ENCODE results near the gene AP3S2. TPM values are rescaled to one million over a fixed set of nuclear protein-coding genes. Genes with fewer than 3 reads are reported as not detected.

The AP3S2 gene
- total and polyA plus RNA-seq, 2 of the 13 experiments (the other 11 are each of a cell fraction or from before 2014, with no cell fraction given): 17.6 to 44.4 TPM

DNA sequence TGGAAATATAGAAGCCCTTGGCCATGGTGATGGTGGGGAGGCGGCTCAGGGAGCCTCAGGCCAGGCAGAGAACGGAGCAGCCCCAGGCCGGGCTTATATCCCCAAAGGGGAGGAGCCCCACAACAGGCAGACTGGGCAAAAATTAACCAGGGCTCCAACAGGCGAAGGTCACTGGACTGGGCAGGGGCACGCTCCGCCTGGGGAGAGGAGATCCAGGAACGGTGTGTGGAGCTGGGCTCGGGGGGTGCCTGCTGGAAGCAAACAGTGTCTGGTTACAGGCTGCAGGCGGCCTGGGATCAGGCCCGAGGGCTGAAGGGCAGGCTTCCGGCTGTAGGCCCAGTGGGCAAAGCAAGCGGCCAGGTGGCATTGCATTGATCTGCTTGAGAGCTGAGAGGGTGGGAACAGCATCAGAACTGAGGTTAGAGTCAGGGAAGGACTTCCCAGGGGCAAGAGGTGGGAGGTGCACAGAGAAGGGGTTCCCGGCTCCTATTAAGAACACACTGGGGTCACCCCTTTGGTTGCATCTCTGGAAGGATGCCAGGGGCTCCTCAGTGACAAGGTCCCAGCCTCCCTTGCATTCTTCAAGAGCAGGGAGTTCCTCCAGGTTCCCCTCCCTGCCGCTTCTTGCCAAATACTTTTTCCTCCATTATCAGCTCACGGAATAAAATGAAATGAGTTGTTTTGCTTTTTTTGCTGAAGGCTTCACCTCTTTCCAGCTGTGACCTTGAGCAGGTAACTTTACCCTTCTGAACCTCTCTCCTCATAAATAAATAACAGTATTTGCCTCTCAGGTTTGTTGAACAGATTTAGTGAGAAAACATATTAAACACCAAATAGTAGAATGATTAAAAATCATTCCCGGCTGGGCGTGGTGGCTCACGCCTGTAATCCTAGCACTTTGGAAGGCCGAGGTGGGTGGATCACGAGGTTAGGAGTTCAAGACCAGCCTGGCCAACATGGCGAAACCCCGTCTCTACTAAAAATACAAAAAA lies 86.9 kb downstream of the AP3S2 start (continued):
- TF ChIP-seq STAT6 (CRISPR knock-in tag; IDR thresholded peaks at IDR 0.05; ENCODE audit: borderline replicate concordance): no peak; the same call in 1 of the 2 replicates
- TF ChIP-seq KLF9 (CRISPR knock-in tag; IDR thresholded peaks at IDR 0.05; ENCODE audit: low read depth): no peak
- no peak for TF ChIP-seq PRPF4 (IDR thresholded peaks at IDR 0.05; ENCODE audit: low read depth, low read length, poor library complexity, severe bottlenecking)
- TF ChIP-seq GLI4 (CRISPR knock-in tag; IDR thresholded peaks at IDR 0.05; ENCODE audit: borderline replicate concordance): no peak
- no peak for TF ChIP-seq ZNF674 (CRISPR knock-in tag; IDR thresholded peaks at IDR 0.05; ENCODE audit: low read depth)
- TF ChIP-seq, protein P1, sequence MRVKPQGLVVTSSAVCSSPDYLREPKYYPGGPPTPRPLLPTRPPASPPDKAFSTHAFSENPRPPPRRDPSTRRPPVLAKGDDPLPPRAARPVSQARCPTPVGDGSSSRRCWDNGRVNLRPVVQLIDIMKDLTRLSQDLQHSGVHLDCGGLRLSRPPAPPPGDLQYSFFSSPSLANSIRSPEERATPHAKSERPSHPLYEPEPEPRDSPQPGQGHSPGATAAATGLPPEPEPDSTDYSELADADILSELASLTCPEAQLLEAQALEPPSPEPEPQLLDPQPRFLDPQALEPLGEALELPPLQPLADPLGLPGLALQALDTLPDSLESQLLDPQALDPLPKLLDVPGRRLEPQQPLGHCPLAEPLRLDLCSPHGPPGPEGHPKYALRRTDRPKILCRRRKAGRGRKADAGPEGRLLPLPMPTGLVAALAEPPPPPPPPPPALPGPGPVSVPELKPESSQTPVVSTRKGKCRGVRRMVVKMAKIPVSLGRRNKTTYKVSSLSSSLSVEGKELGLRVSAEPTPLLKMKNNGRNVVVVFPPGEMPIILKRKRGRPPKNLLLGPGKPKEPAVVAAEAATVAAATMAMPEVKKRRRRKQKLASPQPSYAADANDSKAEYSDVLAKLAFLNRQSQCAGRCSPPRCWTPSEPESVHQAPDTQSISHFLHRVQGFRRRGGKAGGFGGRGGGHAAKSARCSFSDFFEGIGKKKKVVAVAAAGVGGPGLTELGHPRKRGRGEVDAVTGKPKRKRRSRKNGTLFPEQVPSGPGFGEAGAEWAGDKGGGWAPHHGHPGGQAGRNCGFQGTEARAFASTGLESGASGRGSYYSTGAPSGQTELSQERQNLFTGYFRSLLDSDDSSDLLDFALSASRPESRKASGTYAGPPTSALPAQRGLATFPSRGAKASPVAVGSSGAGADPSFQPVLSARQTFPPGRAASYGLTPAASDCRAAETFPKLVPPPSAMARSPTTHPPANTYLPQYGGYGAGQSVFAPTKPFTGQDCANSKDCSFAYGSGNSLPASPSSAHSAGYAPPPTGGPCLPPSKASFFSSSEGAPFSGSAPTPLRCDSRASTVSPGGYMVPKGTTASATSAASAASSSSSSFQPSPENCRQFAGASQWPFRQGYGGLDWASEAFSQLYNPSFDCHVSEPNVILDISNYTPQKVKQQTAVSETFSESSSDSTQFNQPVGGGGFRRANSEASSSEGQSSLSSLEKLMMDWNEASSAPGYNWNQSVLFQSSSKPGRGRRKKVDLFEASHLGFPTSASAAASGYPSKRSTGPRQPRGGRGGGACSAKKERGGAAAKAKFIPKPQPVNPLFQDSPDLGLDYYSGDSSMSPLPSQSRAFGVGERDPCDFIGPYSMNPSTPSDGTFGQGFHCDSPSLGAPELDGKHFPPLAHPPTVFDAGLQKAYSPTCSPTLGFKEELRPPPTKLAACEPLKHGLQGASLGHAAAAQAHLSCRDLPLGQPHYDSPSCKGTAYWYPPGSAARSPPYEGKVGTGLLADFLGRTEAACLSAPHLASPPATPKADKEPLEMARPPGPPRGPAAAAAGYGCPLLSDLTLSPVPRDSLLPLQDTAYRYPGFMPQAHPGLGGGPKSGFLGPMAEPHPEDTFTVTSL (CRISPR knock-in tag; IDR thresholded peaks at IDR 0.05; ENCODE audit: borderline replicate concordance): peak; percentile 84
- no peak for TF ChIP-seq PCBP2 (optimal IDR thresholded peaks at IDR 0.05; ENCODE audit: low read depth, low read length, poor library complexity, severe bottlenecking)
- TF ChIP-seq ZNF724P (CRISPR knock-in tag; IDR thresholded peaks at IDR 0.05; ENCODE audit: borderline replicate concordance): no peak
- TF ChIP-seq GATAD1 (CRISPR knock-in tag; IDR thresholded peaks at IDR 0.05): peak; percentile 54
- TF ChIP-seq ZMYM4 (CRISPR knock-in tag; IDR thresholded peaks at IDR 0.05): peak; percentile 76; the same call in 1 of the 2 replicates
- peak; percentile 87 for TF ChIP-seq ZNF740 (CRISPR knock-in tag; IDR thresholded peaks at IDR 0.05)
- TF ChIP-seq CC2D1A (CRISPR knock-in tag; IDR thresholded peaks at IDR 0.05): no peak
- TF ChIP-seq SMAD1 (CRISPR knock-in tag; IDR thresholded peaks at IDR 0.05; ENCODE audit: borderline replicate concordance, low read depth): no peak

Measured in HepG2 (cell line).